ENCODE results near the gene PDXK. TPM values are rescaled to one million over a fixed set of nuclear protein-coding genes. Genes with fewer than 3 reads are reported as not detected.
A peak's percentile ranks its signal among the peaks of the same experiment; 100 is the strongest.

Gene PDXK
- polyA plus RNA-seq, 3 donors = 68.1 to 93.2 (median 90.9) TPM

GRCh38 chr21:43719748-43720538, 1.0 kb downstream of the PDXK start:
- no peak for DNase-seq

- no peak for DNase-seq
Measured at GRCh38 chr21:43720539-43721166, 1.7 kb downstream of the PDXK start.

- no peak for DNase-seq
Measured at GRCh38 chr21:43721206-43721605, 2.3 kb downstream of the PDXK start.

GRCh38 chr21:43721939-43722338, 3.0 kb downstream of the PDXK start:
- no peak for DNase-seq

- DNase-seq = no peak
Measured at GRCh38 chr21:43723648-43724047, 4.7 kb downstream of the PDXK start.

GRCh38 chr21:43726686-43727518, 8.0 kb downstream of the PDXK start:
- DNase-seq = no peak

- no peak for DNase-seq
Measured at GRCh38 chr21:43727519-43728153, 8.7 kb downstream of the PDXK start.

- DNase-seq = no peak
Measured at GRCh38 chr21:43728154-43728466, 9.2 kb downstream of the PDXK start.

- peak; percentile 88 for DNase-seq
Measured at GRCh38 chr21:43728467-43729390, 9.8 kb downstream of the PDXK start.

GRCh38 chr21:43731476-43731875, 12.5 kb downstream of the PDXK start:
- DNase-seq = no peak

- DNase-seq = no peak
Measured at GRCh38 chr21:43731891-43732711, 13.2 kb downstream of the PDXK start.

- DNase-seq = no peak
Measured at GRCh38 chr21:43733060-43733459, 14.1 kb downstream of the PDXK start.

GRCh38 chr21:43733529-43734071, 14.7 kb downstream of the PDXK start:
- no peak for DNase-seq

- DNase-seq = no peak
Measured at GRCh38 chr21:43734131-43734927, 15.4 kb downstream of the PDXK start.

GRCh38 chr21:43734928-43735229, 15.9 kb downstream of the PDXK start:
- DNase-seq = no peak

- no peak for DNase-seq
Measured at GRCh38 chr21:43735236-43736091, 16.5 kb downstream of the PDXK start.

GRCh38 chr21:43736224-43736883, 17.4 kb downstream of the PDXK start:
- no peak for DNase-seq
